ENCODE results near the gene ZFP3.
A peak's percentile ranks its signal among the peaks of the same experiment; 100 is the strongest.
"Not testable (repeated sequence)": the region's sequence is repeated elsewhere in the genome, so short reads cannot be mapped to it uniquely, and the experiment has no call there.

ZFP3 gene

GRCh38 chr17:5078106-5079028 lies at the start of gene ZFP3:
Gene ZFP3 (plus strand): TSS chr17:5078467. CDS start chr17:5091505, 13,038 bp downstream.
- no peak for DNase-seq (ENCODE audit: low spot score)

DNA sequence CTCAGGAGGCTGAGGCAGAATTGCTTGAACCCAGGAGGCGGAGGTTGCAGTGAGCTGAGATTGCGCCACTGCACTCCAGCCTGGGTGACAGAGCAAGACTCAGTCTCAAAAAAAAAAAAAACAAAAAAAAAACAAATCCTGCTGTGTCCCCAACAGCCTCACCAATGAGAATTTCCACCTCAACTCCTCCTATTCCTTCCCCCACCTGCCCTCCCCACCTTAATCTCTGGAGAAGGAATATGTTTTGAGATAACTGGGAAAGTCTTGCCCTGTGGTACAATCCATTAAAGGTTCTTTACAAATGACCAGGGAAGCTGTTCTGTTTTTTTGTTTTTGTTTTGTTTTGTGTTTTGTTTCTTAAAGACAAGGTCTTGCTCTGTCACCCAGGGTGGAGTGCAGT lies 48.1 kb upstream of the ZFP3 start:
- not testable (repeated sequence) for DNase-seq (ENCODE audit: low spot score)

DNA sequence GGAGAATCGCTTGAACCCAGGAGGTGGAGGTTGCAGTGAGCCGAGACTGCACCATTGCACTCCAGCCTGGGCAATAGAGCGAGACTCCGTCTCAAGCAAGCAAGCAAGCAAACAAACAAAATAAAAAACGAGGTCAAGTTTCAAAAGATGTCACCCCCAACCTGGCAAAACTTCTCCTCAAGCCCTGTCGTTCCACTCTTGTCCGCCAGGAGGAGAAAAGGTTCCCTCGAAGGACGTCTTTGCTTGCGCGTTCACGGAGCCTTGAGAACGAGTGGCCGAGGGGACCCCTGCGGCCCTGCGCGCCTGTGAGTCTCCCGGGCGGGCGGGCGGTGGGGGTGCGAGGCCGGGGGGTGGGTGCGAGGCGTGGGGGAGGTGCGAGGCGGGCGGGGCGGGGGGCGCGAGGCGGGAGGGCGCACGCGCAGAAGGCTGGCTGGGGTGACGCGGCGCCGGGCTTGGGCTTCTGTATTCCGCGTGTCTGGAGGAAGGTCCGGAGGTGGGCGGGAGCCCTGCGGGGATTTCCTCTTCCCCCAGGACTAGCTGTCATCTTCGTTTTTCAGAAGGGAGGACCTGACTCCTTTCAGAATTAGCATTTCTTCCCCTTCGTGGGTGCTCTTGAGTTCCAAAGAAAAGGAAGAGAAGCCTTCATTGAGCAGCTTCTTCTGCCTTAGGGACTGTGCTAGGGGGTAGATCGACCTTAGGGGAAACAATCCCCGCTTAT lies 46.7 kb upstream of the ZFP3 start:
- peak; percentile 69 for DNase-seq (ENCODE audit: low spot score)

DNA sequence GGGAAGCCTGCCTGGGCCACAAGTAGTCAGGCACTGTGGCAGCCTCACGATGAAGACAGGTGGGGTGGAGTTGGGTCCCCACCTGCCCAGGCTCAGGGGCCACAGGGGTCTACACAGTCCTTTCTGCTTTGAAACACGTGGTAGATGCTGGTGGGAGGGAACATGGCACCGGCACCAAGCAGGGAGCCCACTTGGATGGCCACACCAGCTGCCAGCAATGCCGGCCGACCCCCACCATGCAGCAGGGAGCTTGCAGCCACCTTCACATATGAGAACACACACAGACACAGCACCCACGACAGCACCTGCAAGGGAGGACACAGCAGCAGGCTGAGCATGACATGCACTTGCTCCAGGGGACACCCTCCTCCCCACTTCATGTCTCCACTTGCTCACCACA lies 45.4 kb upstream of the ZFP3 start:
- no peak for DNase-seq (ENCODE audit: low spot score)

GRCh38 chr17:5033352-5034015 lies 44.8 kb upstream of the ZFP3 start:
- no peak for DNase-seq (ENCODE audit: low spot score)

DNA sequence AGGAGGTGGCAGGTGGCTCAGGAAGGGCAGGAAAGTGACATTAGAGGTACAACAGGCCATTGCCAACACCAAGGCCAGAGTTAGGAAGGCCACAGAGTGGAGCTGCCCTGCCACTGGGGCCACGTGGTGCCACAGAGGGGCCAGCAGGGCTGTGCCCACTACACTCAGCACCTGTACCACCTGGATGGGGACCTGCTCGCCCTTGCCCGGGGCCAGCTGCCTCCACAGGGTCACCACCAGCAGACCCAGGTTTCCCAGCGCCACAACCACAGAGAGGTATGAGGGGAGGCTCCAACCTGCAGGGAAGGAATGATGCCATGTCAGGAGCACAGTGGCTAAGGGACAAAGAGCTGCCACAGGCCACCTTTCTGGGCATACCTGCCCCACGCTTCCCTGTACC lies 44.2 kb upstream of the ZFP3 start:
- DNase-seq (ENCODE audit: low spot score) = no peak

- DNase-seq (ENCODE audit: low spot score) = no peak
Measured at GRCh38 chr17:5034651-5035050, 43.6 kb upstream of the ZFP3 start.

- DNase-seq (ENCODE audit: low spot score) = no peak
Measured at GRCh38 chr17:5035315-5035714, 43.0 kb upstream of the ZFP3 start, which contains the start of gene SLC52A1. Gene SLC52A1 (minus strand): TSS chr17:5035426. CDS start chr17:5034606, 820 bp downstream.

DNA sequence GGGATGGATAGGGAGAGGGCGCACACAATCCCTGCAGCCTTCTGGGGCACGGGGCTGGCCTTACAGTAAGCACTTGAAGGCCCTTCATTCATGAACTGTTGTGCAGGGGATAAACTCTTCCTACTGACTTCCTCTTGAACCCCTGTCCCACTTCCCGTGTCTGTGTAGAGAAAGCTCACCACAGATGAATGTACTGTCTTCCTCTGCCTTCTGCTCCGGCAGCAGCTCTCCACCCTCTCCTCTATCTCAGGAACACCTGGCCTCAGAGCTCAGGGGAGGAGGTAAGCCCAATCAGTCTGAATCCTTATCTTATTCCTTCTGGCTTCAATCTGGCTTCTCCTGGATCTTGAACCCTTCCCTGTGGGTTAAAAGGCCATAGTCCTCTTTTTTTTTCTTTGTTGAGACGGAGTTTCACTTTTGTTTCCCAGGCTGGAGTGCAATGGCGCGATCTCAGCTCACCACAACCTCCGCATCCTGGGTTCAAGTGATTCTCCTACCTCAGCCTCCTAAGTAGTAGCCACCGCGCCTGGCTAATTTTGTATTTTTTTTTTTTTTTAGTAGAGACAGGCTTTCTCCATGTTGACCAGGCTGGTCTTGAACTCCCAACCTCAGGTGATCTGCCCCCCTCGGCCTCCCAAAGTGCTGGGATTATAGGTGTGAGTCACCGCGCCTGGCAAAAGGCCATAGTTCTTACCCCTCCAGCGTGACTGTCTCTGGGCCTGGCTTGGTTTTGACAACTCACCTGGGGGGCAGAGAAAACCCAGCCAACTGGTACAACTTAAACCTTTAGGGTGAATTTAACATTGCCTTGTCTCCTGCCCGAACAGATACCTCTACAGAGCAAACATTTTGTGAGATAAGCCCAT lies 35.9 kb upstream of the ZFP3 start:
- DNase-seq (ENCODE audit: low spot score) = no peak

- no peak for DNase-seq (ENCODE audit: low spot score)
Measured at GRCh38 chr17:5043524-5043923, 34.7 kb upstream of the ZFP3 start.

GRCh38 chr17:5044630-5045029 lies 33.6 kb upstream of the ZFP3 start:
- DNase-seq (ENCODE audit: low spot score) = no peak

DNA sequence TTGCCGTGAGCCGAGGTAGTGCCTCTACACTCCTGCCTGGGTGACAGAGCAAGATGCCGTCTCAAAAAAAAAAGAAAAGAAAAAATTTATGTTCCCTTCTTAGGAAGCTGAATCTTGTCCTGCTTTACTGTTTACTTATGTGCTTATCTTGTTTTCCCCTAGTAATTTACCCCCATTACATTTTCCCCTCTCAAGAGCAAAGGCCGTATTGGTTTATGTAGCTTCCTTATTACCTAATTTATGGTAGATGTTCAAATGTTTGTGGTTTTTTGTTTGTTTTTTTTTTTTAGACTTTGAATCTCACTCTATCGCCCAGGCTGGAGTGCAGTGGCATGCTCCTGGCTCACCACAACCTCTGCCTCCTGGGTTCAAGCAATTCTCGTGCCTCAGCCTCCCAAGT lies 32.8 kb upstream of the ZFP3 start:
- no peak for DNase-seq (ENCODE audit: low spot score)

- no peak for DNase-seq (ENCODE audit: low spot score)
Measured at GRCh38 chr17:5047446-5047845, 30.8 kb upstream of the ZFP3 start.

DNA sequence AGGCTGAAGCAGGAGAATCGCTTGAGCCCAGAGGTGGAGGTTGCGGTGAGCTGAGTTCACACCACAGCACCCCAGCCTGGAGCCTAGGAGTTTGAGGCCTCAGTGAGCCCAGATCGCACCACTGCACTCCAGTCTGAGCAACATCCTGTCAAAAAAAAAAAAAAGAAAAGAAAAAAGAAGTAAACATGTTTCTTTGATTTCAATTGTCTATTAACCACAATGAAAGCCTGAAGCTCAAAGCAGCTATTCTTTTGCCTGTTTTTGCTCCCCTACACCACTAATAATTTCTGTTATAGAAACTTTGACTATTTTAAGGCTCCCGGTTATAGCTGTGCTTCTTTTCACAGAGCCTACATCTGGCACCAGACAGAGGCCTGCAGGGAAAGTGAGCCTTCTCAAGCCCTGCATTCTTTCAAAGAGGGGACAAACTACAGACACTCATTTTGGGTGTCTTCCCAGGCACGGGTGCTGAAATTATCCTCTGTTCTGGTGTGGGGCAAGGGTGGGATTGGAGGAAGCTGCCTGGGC lies 28.9 kb upstream of the ZFP3 start:
- no peak for DNase-seq (ENCODE audit: low spot score)

DNA sequence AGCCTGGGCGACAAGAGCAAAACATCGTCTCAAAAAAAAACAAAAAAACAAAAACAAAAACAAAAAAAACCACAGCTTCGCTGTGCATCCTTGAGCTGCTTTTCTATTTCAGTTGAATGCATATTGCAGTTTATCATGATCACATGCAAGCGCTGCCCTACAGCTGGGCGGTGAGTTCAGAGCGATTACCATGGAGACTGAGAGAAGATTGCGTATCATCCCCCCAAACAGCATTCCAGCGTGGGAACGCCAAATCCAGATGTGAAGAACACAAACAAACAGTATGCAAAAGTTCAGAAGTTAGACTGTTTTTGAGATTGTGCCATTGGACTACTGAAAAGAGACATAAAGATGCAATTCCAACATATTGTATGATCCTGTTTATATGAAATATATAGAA lies 28.0 kb upstream of the ZFP3 start:
- no peak for DNase-seq (ENCODE audit: low spot score)

DNA sequence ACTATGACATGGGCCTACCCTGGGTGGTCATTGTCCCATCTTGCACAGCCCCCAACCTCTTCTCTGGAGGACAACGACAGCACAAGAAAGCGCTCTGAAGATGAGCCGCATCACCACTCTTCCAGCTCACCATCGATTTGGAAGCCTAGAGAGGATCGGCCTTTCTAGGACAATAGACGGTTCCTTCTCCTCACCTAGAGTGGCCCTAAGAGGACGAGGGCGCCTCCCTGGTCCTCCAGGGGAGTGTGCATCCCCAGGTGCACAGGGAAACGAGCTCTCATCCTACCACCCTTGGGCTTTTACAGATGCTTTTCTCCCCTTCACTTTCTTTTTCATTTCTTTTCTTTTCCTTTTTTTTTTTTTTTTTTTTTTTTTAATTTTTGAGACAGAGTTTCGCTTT lies 22.7 kb upstream of the ZFP3 start:
- DNase-seq (ENCODE audit: low spot score) = no peak

DNA sequence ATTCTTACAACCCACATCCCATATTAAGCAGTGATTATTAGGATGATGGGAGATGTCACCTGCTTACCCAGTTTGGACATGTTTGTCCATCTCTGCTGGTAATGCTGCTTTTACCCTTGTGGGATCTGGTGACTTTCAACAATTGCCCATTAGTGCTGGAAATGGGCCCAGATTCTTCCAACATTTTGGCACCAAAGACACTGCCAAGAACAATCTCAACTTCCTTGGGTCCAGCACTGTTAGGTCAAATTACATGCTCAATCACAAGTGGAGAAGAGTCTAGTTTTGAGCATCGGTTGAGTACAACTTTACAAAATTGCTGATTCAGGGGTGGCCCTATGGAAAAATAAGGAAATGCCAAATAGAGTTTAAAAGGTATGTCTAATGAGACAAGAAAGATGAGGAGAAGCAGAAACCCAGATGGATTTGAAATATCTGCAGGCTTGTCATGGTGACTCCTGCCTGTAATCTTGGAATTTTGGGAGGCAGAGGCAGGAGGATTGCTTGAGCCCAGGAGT lies 13.0 kb upstream of the ZFP3 start:
- no peak for DNase-seq (ENCODE audit: low spot score)

- no peak for DNase-seq (ENCODE audit: low spot score)
Measured at GRCh38 chr17:5068236-5068635, 10.0 kb upstream of the ZFP3 start.

GRCh38 chr17:5069724-5070123 lies 8.5 kb upstream of the ZFP3 start:
- DNase-seq (ENCODE audit: low spot score) = peak; percentile 96

DNA sequence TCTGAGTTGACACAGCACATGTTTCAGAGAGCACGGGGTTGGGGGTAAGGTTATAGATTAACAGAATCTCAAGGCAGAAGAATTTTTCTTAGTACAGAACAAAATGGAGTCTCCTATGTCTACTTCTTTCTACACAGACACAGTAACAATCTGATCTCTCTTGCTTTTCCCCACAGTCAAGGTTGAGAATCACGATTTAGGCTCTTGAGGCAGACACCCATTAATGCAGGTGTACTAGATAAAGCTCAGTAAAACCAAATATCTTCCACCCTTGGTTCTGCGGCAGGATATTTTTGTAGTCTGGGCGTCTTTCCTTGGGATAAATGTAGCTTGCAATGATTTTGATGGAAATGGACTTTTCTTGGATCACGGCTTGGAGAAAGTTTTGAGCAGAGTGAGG lies 2.8 kb upstream of the ZFP3 start:
- not testable (repeated sequence) for DNase-seq (ENCODE audit: low spot score)

DNA sequence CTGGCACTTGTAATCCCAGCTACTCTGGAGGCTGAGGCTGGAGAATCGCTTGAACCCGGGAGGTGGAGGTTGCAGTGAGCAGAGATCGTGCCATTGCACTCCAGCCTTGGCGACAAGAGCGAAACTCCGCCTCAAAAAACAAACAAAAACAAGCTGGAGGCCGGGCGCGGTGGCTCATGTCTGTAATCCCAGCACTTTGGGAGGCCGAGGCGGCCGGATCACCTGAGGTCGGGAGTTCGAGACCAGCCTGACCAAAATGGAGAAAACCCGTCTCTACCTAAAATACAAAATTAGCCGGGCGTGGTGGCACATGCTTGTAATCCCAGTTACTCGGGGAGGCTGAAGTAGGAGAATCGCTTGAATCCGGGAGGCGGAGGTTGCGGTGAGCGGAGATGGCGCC lies 992 bp upstream of the ZFP3 start:
- not testable (repeated sequence) for DNase-seq (ENCODE audit: low spot score)

Measured in COLO829 (cell line).